Gastroesophageal sphincter (tissue), 4 donors: ENCODE measurements around the gene IQSEC3. TPM values are rescaled to one million over a fixed set of nuclear protein-coding genes. Genes with fewer than 3 reads are reported as not detected.

ENCODE experiments used
- ATAC-seq: fragments of 150-250 bp; one replicate; pipeline ENCODE4 v1.9.1; 2016; ENCODE audit warnings: mild to moderate bottlenecking, moderate library complexity
- H3K27ac ChIP-seq, 4 donors: fragments of 200-600 bp; sonication (generic) in 3 of 4; 1 replicate in 3 of 4; 2 replicates in 1 of 4; pipeline ENCODE4 v1.5.1; 2016 to 2019
- H3K27me3 ChIP-seq: fragments of 200-600 bp; sonication (generic); one replicate; pipeline ENCODE4 v1.5.1; 2019
- H3K36me3 ChIP-seq, 2 donors: fragments of 200-600 bp; sonication (generic); one replicate each; pipeline ENCODE4 v1.5.1; 2019; ENCODE audit warnings: control low read depth in 1 of 2
- H3K4me1 ChIP-seq, 3 donors: fragments of 200-600 bp; sonication (generic); 1 replicate in 2 of 3; 2 replicates in 1 of 3; pipeline ENCODE4 v1.5.1; 2016 to 2019; ENCODE audit warnings: control low read depth in 2 of 3
- H3K4me3 ChIP-seq, 2 donors: fragments of 200-600 bp; sonication (generic); one replicate each; pipeline ENCODE4 v1.5.1; 2019; ENCODE audit warnings: mild to moderate bottlenecking in 1 of 2, moderate library complexity in 1 of 2
- H3K9me3 ChIP-seq, 3 donors: fragments of 200-600 bp; sonication (generic); one replicate each; pipeline ENCODE4 v1.5.1; 2017 to 2019; ENCODE audit warnings: control low read depth in 2 of 3
- CTCF ChIP-seq, 4 experiments: fragments of 200-600 bp in 2 of 4; fragments of 450-650 bp in 2 of 4; sonication (generic) in 1 of 4; IDR thresholded peaks; one replicate each; pipeline ENCODE4 v1.5.1; 2017 to 2019; ENCODE audit warnings: antibody characterized with exemption in 4 of 4, mild to moderate bottlenecking in 2 of 4, moderate library complexity in 2 of 4
- EP300 ChIP-seq: sonication (generic); formaldehyde crosslinking; IDR thresholded peaks from one replicate; pipeline ENCODE4 v1.6.1; 2017; ENCODE audit warnings: antibody characterized with exemption, mild to moderate bottlenecking
- POLR2A ChIP-seq, 2 donors: fragments of 450-650 bp; IDR thresholded peaks; one replicate each; pipeline ENCODE4 v1.6.1; 2017; ENCODE audit warnings: antibody characterized with exemption in 2 of 2, mild to moderate bottlenecking in 2 of 2, moderate library complexity in 1 of 2
- POLR2AphosphoS5 ChIP-seq: sonication (generic); formaldehyde crosslinking; IDR thresholded peaks from one replicate; pipeline ENCODE4 v1.6.1; 2017; ENCODE audit warnings: antibody characterized with exemption
- WGBS, 2 donors: methylation state at CpG; one replicate each; pipeline ENCODE4 v1.1.5; 2018; ENCODE audit warnings: low coverage in 1 of 2; 5-methylcytosine and 5-hydroxymethylcytosine counted together
- total RNA-seq, 4 donors: library from RNA; depleted of rRNA; stranded (reverse); fragments of >200 nt; gene quantifications; one replicate each; pipeline ENCODE4 v1.1.0, GENCODE V29; 2016

IQSEC3 gene
- total RNA-seq, 4 donors from 2014 or later: 0.07 to 2.4 (median 0.57) TPM

- H3K9me3 ChIP-seq: no peaks in the 10 kb centered on the region
- H3K4me1 ChIP-seq: no peaks in the 10 kb centered on the region
- 80 to 83% methylated on average over 2 to 11 of the region's 11 CpGs for WGBS, 2 donors
- no peak overlapping the region for H3K4me3 ChIP-seq
- no peak for TF ChIP-seq POLR2A (IDR thresholded peaks at IDR 0.05)
- TF ChIP-seq CTCF (IDR thresholded peaks at IDR 0.05): no peak
- TF ChIP-seq EP300: no peak
- no peak overlapping the region for H3K27ac ChIP-seq
- ATAC-seq: no peak
- H3K36me3 ChIP-seq: no peaks in the 10 kb centered on the region
- H3K27me3 ChIP-seq: peaks cover 57% of the 10 kb centered on the region
These were observed 100.0 kb downstream of the IQSEC3 start for GRCh38 chr12:166425-167075.

GRCh38 chr12:167959-168600, 101.5 kb downstream of the IQSEC3 start:
- WGBS, 2 donors: 84 to 85% methylated on average over 3 to 8 of the region's 12 CpGs
- Histone ChIP-seq H3K4me1 (no peaks in the 10 kb centered on the region), H3K4me3 (no peak overlapping the region), H3K27ac (no peak overlapping the region), H3K27me3 (peaks cover 65% of the 10 kb centered on the region), H3K9me3 (no peaks in the 10 kb centered on the region), H3K36me3 (no peaks in the 10 kb centered on the region)
- TF ChIP-seq EP300: no peak
- TF ChIP-seq POLR2AphosphoS5: no peak
- TF ChIP-seq CTCF (IDR thresholded peaks at IDR 0.05): no peak
- TF ChIP-seq POLR2A (IDR thresholded peaks at IDR 0.05): no peak
- no peak for ATAC-seq

- no peak overlapping the region for H3K4me3 ChIP-seq
- H3K27me3 ChIP-seq: peaks cover 62% of the 10 kb centered on the region
- no peaks in the 10 kb centered on the region for H3K9me3 ChIP-seq
- H3K36me3 ChIP-seq: no peaks in the 10 kb centered on the region
- no peaks in the 10 kb centered on the region for H3K4me1 ChIP-seq
- TF ChIP-seq EP300: no peak
- no peak for TF ChIP-seq CTCF (IDR thresholded peaks at IDR 0.05)
- no peak for TF ChIP-seq POLR2AphosphoS5
- no peak for TF ChIP-seq POLR2A (IDR thresholded peaks at IDR 0.05)
- no peak for ATAC-seq
- no peak overlapping the region for H3K27ac ChIP-seq
- WGBS, 2 donors: 80% methylated on average over 1 of the region's 22 CpGs; no CpG with 5 or more reads in 1 of the 2 donors
These were observed 102.4 kb downstream of the IQSEC3 start for GRCh38 chr12:168763-169525.

- 60 to 62% methylated on average over 6 to 11 of the region's 17 CpGs for WGBS, 2 donors
- Histone ChIP-seq H3K4me3 (no peak overlapping the region), H3K27ac (no peak overlapping the region), H3K36me3 (no peaks in the 10 kb centered on the region), H3K27me3 (peaks cover 60% of the 10 kb centered on the region), H3K9me3 (no peaks in the 10 kb centered on the region), H3K4me1 (no peaks in the 10 kb centered on the region)
- TF ChIP-seq EP300: no peak
- TF ChIP-seq CTCF (IDR thresholded peaks at IDR 0.05): no peak
- no peak for TF ChIP-seq POLR2AphosphoS5
- TF ChIP-seq POLR2A (IDR thresholded peaks at IDR 0.05): no peak
- no peak for ATAC-seq
These were observed 103.2 kb downstream of the IQSEC3 start for GRCh38 chr12:169528-170370.
